DOHH2 (cell line): ENCODE measurements around the gene TCP1.

Experiments
- H3F3A ChIP-seq: fragments of 200-600 bp; sonication (generic), shearing (Covaris generic); 2 replicates; pipeline ENCODE4 v1.6.0; 2016; ENCODE audit warnings: antibody characterized with exemption, mild to moderate bottlenecking; ENCODE audit not compliant: control insufficient read depth, insufficient read depth
- H3K27ac ChIP-seq: fragments of 200-600 bp; sonication (generic); 2 replicates; pipeline ENCODE4 v1.5.1; 2014; ENCODE audit warnings: low read depth, mild to moderate bottlenecking, low read length, moderate library complexity
- H3K27me3 ChIP-seq: fragments of 200-600 bp; sonication (generic); 2 replicates; pipeline ENCODE4 v1.6.1; 2014; ENCODE audit warnings: mild to moderate bottlenecking, low read length, mixed read lengths; ENCODE audit not compliant: control insufficient read depth
- H3K36me3 ChIP-seq: fragments of 200-600 bp; sonication (generic); 2 replicates; pipeline ENCODE4 v1.6.1; 2014; ENCODE audit warnings: mild to moderate bottlenecking, low read length, moderate library complexity, mixed read lengths; ENCODE audit not compliant: control insufficient read depth
- H3K4me1 ChIP-seq: fragments of 200-600 bp; sonication (generic); 2 replicates; pipeline ENCODE4 v1.6.1; 2014; ENCODE audit warnings: mild to moderate bottlenecking, low read length, mixed read lengths; ENCODE audit not compliant: control insufficient read depth
- H3K4me2 ChIP-seq: fragments of 200-600 bp; sonication (generic); 2 replicates; pipeline ENCODE4 v1.6.0; 2014; ENCODE audit warnings: mild to moderate bottlenecking, low read length, moderate library complexity
- H3K4me3 ChIP-seq: fragments of 200-600 bp; sonication (generic); 2 replicates; pipeline ENCODE4 v1.5.1; 2014; ENCODE audit warnings: mild to moderate bottlenecking, low read length, mixed read lengths
- H3K79me2 ChIP-seq: fragments of 200-600 bp; sonication (generic); 2 replicates; pipeline ENCODE4 v1.6.1; 2014; ENCODE audit warnings: mild to moderate bottlenecking, low read length, mixed read lengths; ENCODE audit not compliant: control insufficient read depth
- H3K9me2 ChIP-seq: fragments of 200-600 bp; sonication (generic); replicated peaks from 2 replicates; pipeline ENCODE4 v1.6.1; 2014; ENCODE audit warnings: mild to moderate bottlenecking, low read length, mixed read lengths; ENCODE audit not compliant: control insufficient read depth
- H3K9me3 ChIP-seq: fragments of 200-600 bp; sonication (generic); 2 replicates; pipeline ENCODE4 v1.6.1; 2014; ENCODE audit warnings: antibody characterized with exemption, low read length, mixed read lengths; ENCODE audit not compliant: control insufficient read depth, insufficient read depth
- H4K20me1 ChIP-seq: fragments of 200-600 bp; sonication (generic); 2 replicates; pipeline ENCODE4 v1.6.0; 2014; ENCODE audit warnings: low read depth, mild to moderate bottlenecking, antibody characterized with exemption, low read length, moderate library complexity; ENCODE audit not compliant: control insufficient read depth, insufficient read depth
- CTCF ChIP-seq: fragments of 200-600 bp; sonication (generic); IDR thresholded peaks from one replicate; pipeline ENCODE4 v1.5.1; 2014; ENCODE audit warnings: antibody characterized with exemption, mild to moderate bottlenecking, low read depth, low read length; ENCODE audit not compliant: poor library complexity, severe bottlenecking
- EZH2phosphoT487 ChIP-seq: fragments of 200-600 bp; sonication (generic); IDR thresholded peaks from 2 replicates; pipeline ENCODE4 v1.6.1; 2017; ENCODE audit warnings: borderline replicate concordance, mild to moderate bottlenecking, antibody characterized with exemption, low read length, moderate library complexity, mixed read lengths

Gene TCP1

DNA sequence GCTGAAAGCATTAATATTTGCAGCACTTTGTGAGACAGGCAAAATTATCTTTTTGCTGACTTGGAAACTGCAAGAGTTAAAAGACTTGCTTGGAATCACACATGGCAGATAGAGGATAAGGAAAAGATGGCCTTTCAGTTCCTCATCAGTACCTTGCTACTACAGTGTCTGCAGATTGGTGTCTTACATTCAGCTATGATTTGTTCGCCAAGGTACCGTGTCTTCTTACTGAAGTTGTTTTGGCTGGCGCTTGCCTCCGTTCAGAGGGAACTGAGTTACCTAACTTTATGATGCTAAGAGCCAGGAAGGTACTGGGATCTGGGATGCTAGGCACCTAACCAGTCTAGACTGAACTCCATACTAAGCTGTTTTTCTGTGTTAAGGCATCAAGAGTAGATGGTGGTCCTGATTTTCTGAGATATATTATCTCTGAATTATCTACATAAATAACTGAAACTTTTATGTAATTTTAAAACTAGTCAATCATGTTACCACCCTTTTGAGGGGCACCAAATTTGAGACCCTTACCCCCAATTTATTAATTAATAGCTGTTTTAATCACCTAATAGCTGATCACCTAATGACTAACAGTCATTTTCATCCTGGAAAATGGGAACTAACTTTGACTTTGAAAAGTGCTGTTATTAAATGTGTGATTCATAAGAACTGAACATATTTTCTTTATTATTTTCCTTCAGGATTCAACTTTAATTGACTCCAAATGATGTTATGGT, 59.6 kb downstream of the TCP1 start:
- H3K4me3 ChIP-seq, result peak overlapping the region; percentile 81
- H3K27ac ChIP-seq, result no peak overlapping the region
- peaks cover 98% of the 10 kb centered on the region for H3K79me2 ChIP-seq
- H3K36me3 ChIP-seq, result peaks cover 71% of the 10 kb centered on the region
- TF ChIP-seq EZH2phosphoT487 (no peak), CTCF (no peak)
- no peaks in the 10 kb centered on the region; the same call in 1 of the 2 replicates for H3F3A ChIP-seq
- peaks cover 41% of the 10 kb centered on the region for H4K20me1 ChIP-seq
- H3K4me1 ChIP-seq, result peaks cover 52% of the 10 kb centered on the region
- peak overlapping the region; percentile 70 for H3K4me2 ChIP-seq
- H3K9me2 ChIP-seq, result no peaks in the 10 kb centered on the region
- H3K27me3 ChIP-seq, result no peaks in the 10 kb centered on the region
- H3K9me3 ChIP-seq, result no peaks in the 10 kb centered on the region

- no peaks in the 10 kb centered on the region for H3K27me3 ChIP-seq
- H3K9me2 ChIP-seq, result no peaks in the 10 kb centered on the region
- H3K4me2 ChIP-seq, result peak overlapping the region; percentile 70
- peaks cover 98% of the 10 kb centered on the region for H3K79me2 ChIP-seq
- peak overlapping the region; percentile 81 for H3K4me3 ChIP-seq
- H3K36me3 ChIP-seq, result peaks cover 72% of the 10 kb centered on the region
- H4K20me1 ChIP-seq, result peaks cover 41% of the 10 kb centered on the region
- no peak for TF ChIP-seq EZH2phosphoT487
- no peak for TF ChIP-seq CTCF
- H3K4me1 ChIP-seq, result peaks cover 51% of the 10 kb centered on the region
- H3K9me3 ChIP-seq, result no peaks in the 10 kb centered on the region
- no peaks in the 10 kb centered on the region; the same call in 1 of the 2 replicates for H3F3A ChIP-seq
- H3K27ac ChIP-seq, result 0 out of 2 replicates have a peak overlapping the region, but pooled peaks have one; percentile 87
These were observed 60.9 kb downstream of the TCP1 start for GRCh38 chr6:159728531-159728964.
